Measurements from ENCODE around the gene CASKIN1. TPM values are rescaled to one million over a fixed set of nuclear protein-coding genes. Genes with fewer than 3 reads are reported as not detected.
A peak's percentile ranks its signal among the peaks of the same experiment; 100 is the strongest.

The CASKIN1 gene
- total and polyA plus RNA-seq, 2 of the 8 experiments (the other 6 are each of a cell fraction or from before 2014, with no cell fraction given), result 1.2 to 6.4 TPM

DNA sequence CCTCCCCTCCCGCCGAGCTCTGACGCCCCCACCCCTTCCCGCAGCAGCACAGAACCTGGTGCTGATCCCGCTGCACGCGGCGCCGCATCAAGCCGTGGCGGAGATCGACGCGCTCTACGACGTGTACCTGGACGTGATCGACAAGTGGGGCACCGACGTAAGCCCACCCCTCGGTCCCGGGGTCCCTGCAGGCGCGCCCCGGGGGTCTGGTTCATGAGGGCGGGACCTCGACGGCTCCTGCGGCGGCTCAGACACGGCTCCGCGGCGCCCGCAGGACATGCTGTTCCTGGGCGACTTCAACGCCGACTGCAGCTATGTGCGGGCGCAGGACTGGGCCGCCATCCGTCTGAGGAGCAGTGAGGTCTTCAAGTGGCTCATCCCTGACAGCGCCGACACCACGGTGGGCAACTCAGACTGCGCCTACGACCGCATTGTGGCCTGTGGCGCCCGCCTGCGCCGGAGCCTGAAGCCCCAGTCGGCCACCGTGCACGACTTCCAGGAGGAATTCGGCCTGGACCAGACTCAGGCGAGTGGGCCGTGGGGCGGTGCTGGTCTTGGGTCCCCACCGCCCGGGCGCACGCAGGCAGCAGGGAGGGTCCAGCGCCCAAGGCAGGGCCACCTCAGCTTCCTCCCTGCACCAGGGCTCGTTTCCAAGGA is 41.2 kb upstream of the CASKIN1 start:
- ChIA-PET POLR2A (ENCODE audit: partially characterized antibody) (interaction anchor here (0.5 to 8.6 kb wide), 20 partner anchors 10 to 278 kb away, joined by 3 to 181 read pairs (median 7); partner anchors contain the start of genes BRICD5, E4F1, ECI1 and RNPS1), CTCF (ENCODE audit: partially characterized antibody) (interaction anchor here (0.5 to 1.8 kb wide), 5 partner anchors 11 to 1998 kb away, joined by 3 to 11 read pairs (median 4); no protein-coding TSS in a partner anchor)
- H4K20me1 ChIP-seq (replicated peaks in 1 of 2; ENCODE audit: control insufficient read depth in 1 of 2, insufficient read depth in 2 of 2, low read length in 2 of 2), result peaks cover 0 to 14% of the 10 kb centered on the region in 2 experiments
- no peak overlapping the region for H2AFZ ChIP-seq (ENCODE audit: low read length)
- peak overlapping the region; percentile 78 to 82 for H3K4me2 ChIP-seq (ENCODE audit: insufficient read depth in 1 of 2, low read depth in 2 of 2, low read length in 2 of 2)
- peak overlapping the region; percentile 86 for H4K8ac ChIP-seq (ENCODE audit: extremely low read depth, insufficient read depth, low read length)
- H3K4ac ChIP-seq (replicated peaks; ENCODE audit: insufficient read length, low read depth, low read length), result peak overlapping the region; percentile 78
- H3K9me3 ChIP-seq (ENCODE audit: insufficient read depth in 2 of 2, low read depth in 1 of 2, low read length in 1 of 2), result no peaks in the 10 kb centered on the region
- no peaks in the 10 kb centered on the region for H3K79me2 ChIP-seq (ENCODE audit: control insufficient read depth in 1 of 2, insufficient read depth in 2 of 2, low read length in 2 of 2)
- H3K23me2 ChIP-seq (ENCODE audit: low read depth, low read length), result peaks cover 16% of the 10 kb centered on the region; the same call in 1 of the 2 replicates
- H2BK20ac ChIP-seq (ENCODE audit: low read length), result no peak overlapping the region
- H4K5ac ChIP-seq (ENCODE audit: insufficient read length, low read depth, low read length), result no peak overlapping the region
- H3K56ac ChIP-seq (replicated peaks; ENCODE audit: insufficient read length, low read depth, low read length), result no peak overlapping the region
- 22% methylated on average over 55 of the region's 65 CpGs; no CpG with 5 or more reads in 1 of the 2 experiments for WGBS, 2 experiments (ENCODE audit: extremely low coverage in 1 of 2, insufficient coverage in 1 of 2, insufficient read length in 1 of 2, insufficient replicate concordance in 2 of 2, low coverage in 1 of 2, low lambda C conversion rate in 2 of 2, missing lambda C conversion rate in 1 of 2)
- peaks cover 4 to 20% (median 16%) of the 10 kb centered on the region in 4 experiments; a peak in 6 of 7 replicates for H3K27me3 ChIP-seq (replicated peaks in 1 of 4; ENCODE audit: control insufficient read depth in 3 of 4, extremely low read depth in 1 of 4, insufficient read depth in 3 of 4, low read length in 3 of 4)
- no peak overlapping the region for H3K23ac ChIP-seq (ENCODE audit: insufficient read length)
- H2AK5ac ChIP-seq (ENCODE audit: low read depth, low read length), result no peak overlapping the region
- peak overlapping the region in 1 of 4 experiments; percentile 13; a peak in 1 of 7 replicates for H3K9ac ChIP-seq (replicated peaks in 1 of 4; ENCODE audit: extremely low read depth in 1 of 4, low read depth in 3 of 4, low read length in 3 of 4)
- peaks cover 5 to 34% (median 8%) of the 10 kb centered on the region in 4 experiments; a peak in 5 of 8 replicates for H3K36me3 ChIP-seq (ENCODE audit: control insufficient read depth in 2 of 4, insufficient read depth in 4 of 4, low read length in 3 of 4)
- H2BK5ac ChIP-seq (ENCODE audit: low read depth, low read length), result no peak overlapping the region
- no peak overlapping the region for H3K18ac ChIP-seq (ENCODE audit: extremely low read depth, low read length)
- H2BK12ac ChIP-seq (ENCODE audit: low read depth, low read length), result no peak overlapping the region
- H3K14ac ChIP-seq (ENCODE audit: insufficient read length), result no peak overlapping the region
- no peak overlapping the region for H3K27ac ChIP-seq (ENCODE audit: low read depth, low read length)
- no peak overlapping the region for H4K91ac ChIP-seq (replicated peaks; ENCODE audit: insufficient read length, low read length)
- H2BK15ac ChIP-seq (ENCODE audit: low read length), result no peak overlapping the region
- H3K79me1 ChIP-seq (ENCODE audit: low read depth, low read length), result no peaks in the 10 kb centered on the region
- peak overlapping the region in 3 of 4 experiments; percentile 14 to 63 (median 19); a peak in 2 of 8 replicates for H3K4me3 ChIP-seq (ENCODE audit: extremely low read depth in 1 of 4, insufficient read depth in 2 of 4, low read depth in 3 of 4, low read length in 4 of 4)
- no peak for FAIRE-seq
- peaks cover 0 to 19% (median 10%) of the 10 kb centered on the region in 4 experiments; a peak in 5 of 7 replicates for H3K4me1 ChIP-seq (replicated peaks in 1 of 4; ENCODE audit: control insufficient read depth in 3 of 4, insufficient read depth in 4 of 4, low read length in 3 of 4)
- peak in 1 of 2 experiments; percentile 68 for DNase-seq (ENCODE audit: low read depth in 1 of 2, low spot score in 2 of 2)
- no peak overlapping the region for H2BK120ac ChIP-seq (replicated peaks; ENCODE audit: low read depth, low read length)
- no peak for TF ChIP-seq CBX8 (IDR thresholded peaks at IDR 0.05; ENCODE audit: borderline replicate concordance, low read depth, low read length)
- no peak for TF ChIP-seq EGR1 (IDR thresholded peaks at IDR 0.05; ENCODE audit: borderline replicate concordance, low read depth, low read length)
- TF ChIP-seq TAF1 (IDR thresholded peaks at IDR 0.05; ENCODE audit: low read depth, low read length), result no peak
- no peak for TF ChIP-seq SP1 (IDR thresholded peaks at IDR 0.05; ENCODE audit: low read depth, low read length)
- no peak for TF ChIP-seq RBBP5 (IDR thresholded peaks at IDR 0.05; ENCODE audit: borderline replicate concordance, low read depth, low read length)
- TF ChIP-seq CREB1 (IDR thresholded peaks at IDR 0.05), result peak; percentile 6; the same call in 1 of the 2 replicates
- peak; percentile 48; the same call in 1 of the 2 replicates for TF ChIP-seq POLR2AphosphoS5 (IDR thresholded peaks at IDR 0.05; ENCODE audit: low read depth, low read length)
- TF ChIP-seq EZH2 (IDR thresholded peaks at IDR 0.05; ENCODE audit: low read depth, low read length, severe bottlenecking), result peak; percentile 53
- TF ChIP-seq, protein P1, sequence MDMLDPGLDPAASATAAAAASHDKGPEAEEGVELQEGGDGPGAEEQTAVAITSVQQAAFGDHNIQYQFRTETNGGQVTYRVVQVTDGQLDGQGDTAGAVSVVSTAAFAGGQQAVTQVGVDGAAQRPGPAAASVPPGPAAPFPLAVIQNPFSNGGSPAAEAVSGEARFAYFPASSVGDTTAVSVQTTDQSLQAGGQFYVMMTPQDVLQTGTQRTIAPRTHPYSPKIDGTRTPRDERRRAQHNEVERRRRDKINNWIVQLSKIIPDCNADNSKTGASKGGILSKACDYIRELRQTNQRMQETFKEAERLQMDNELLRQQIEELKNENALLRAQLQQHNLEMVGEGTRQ (IDR thresholded peaks at IDR 0.05; ENCODE audit: low read length), result no peak
- 0 out of 2 replicates have a peak, but pooled peaks have one; percentile 5 for TF ChIP-seq GABPA (IDR thresholded peaks at IDR 0.05; ENCODE audit: borderline replicate concordance, insufficient read depth, low read length)
- TF ChIP-seq POU5F1 (IDR thresholded peaks at IDR 0.05; ENCODE audit: low read depth, low read length), result no peak

Data from H1 (cell line).